DMS79 (cell line): ENCODE results near the gene TRMT112.
A peak's percentile ranks its signal among the peaks of the same experiment; 100 is the strongest.

Experiments used
- DNase-seq: peaks from one replicate; lab custom pipeline; 2025; lab: John Stamatoyannopoulos, UW

Gene TRMT112

DNA sequence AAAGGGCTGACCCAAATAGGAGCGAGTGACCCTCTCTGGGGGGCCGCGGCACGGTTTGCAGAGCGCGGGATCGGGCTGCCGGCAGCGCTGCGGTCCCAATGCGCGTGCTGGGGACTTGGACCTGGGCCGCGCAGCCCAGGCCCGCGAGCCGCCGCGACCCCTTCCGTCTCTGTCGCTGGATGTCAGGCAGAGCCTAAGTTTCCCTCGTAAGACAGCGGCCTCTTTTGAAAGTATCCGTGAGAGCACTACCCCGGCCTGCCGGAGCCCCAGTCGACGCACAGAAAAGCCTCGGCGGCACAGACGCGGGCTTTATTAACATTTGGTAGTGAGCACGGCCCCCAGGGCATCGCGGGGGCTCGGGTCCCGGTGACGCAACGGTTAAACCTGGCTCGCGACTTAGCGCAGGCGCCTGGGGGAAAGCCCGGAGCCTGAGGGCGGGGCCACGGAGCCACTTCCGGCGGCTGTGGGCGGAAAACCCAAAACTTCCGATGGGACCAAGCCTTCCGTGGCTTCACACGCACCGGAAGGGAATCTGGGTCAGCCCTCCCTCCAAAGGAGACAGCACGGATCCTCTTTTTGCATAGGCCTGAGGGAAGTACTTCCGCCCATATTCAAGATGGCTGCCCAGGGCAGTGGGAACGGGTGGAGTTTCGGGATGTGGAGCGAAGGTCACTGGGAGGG lies 47.7 kb downstream of the TRMT112 start:
- peak; percentile 99 for DNase-seq

DNA sequence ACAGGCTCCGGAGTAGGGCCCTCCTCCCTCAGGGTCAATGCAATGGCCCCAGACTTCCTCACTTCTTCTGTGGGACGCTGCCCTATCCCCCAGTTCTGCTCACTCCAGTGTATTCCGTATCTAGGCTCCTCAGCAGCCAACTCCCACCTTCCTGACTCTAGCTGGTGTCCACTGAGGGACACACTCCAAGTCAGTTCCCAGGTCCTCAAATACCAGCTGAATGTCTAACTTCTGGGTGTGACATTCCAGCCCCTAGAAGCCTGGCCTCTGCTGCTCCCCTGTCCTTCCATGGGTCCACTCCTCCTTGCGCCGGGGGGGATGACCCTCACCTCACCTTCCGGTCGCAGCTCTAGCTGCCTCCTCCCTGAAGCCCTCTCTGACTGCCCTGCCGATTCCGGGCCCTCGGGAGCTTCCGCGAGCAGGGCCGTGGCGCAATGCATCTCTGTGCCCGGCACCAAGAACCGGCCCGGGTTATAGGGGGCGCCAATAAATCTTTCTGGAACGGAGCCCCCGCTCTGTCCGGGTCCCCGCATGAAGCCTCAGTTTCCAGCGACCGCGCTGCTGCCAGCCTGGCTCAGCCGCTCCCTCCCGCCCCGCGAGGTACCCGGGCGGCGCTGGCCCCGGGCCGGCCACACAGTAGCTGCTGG lies 48.3 kb downstream of the TRMT112 start:
- DNase-seq = no peak

GRCh38 chr11:64268025-64268892 lies 49.1 kb downstream of the TRMT112 start:
- DNase-seq = peak; percentile 27

DNA sequence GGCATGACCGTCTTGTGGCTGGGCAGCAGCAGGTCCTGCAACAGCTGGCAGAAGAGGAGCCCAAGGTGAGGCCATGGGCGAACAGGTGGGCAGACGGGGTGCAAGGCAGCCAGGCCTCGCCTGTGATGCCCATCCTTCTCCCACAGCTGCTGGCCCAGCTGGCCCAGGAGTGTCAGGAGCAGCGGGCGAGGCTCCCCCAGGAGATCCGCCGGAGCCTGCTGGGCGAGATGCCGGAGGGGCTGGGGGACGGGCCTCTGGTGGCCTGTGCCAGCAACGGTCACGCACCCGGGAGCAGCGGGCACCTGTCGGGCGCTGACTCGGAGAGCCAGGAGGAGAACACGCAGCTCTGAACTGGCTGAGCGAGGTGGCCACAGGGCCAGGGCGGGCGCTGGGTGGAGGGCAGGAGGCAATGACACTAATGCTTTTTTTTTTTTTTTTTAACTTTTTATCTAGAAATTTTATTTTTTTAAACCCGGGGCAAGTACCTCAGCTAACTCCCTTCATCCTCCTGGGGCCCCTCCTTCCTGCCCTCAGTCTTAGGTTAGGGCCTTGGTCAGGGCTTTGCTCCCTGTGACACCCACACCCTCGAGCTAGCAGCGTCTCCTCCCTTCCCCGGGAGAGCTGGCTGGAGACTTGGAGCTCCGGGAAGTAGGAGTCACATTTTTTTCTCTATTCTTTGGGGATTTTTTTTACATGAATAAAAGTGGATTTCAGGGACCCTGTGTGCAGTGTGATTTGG lies 50.0 kb downstream of the TRMT112 start:
- DNase-seq = peak; percentile 77
